Osteocyte (in vitro differentiated cells): ENCODE results near the gene RPL34. TPM values are rescaled to one million over a fixed set of nuclear protein-coding genes. Genes with fewer than 3 reads are reported as not detected.

Experiments used
- DNase-seq: peaks from one replicate; pipeline ENCODE4 v3.0.0; 2021; ENCODE audit warnings: mixed read lengths; ENCODE audit not compliant: unreplicated experiment; ENCODE audit errors: extremely low spot score
- H3K27ac Mint-ChIP-seq: one replicate; pipeline ENCODE4 v1.8.0; 2021; ENCODE audit warnings: mild to moderate bottlenecking, mixed read lengths; ENCODE audit not compliant: unreplicated experiment
- H3K27me3 Mint-ChIP-seq: one replicate; pipeline ENCODE4 v1.8.0; 2021; ENCODE audit warnings: mixed read lengths; ENCODE audit not compliant: unreplicated experiment
- H3K36me3 Mint-ChIP-seq: one replicate; pipeline ENCODE4 v1.8.0; 2021; ENCODE audit warnings: mixed read lengths; ENCODE audit not compliant: unreplicated experiment
- H3K4me1 Mint-ChIP-seq: one replicate; pipeline ENCODE4 v1.8.0; 2021; ENCODE audit warnings: mixed read lengths; ENCODE audit not compliant: unreplicated experiment
- H3K4me3 Mint-ChIP-seq: one replicate; pipeline ENCODE4 v1.8.0; 2021; ENCODE audit warnings: mild to moderate bottlenecking, moderate library complexity, mixed read lengths; ENCODE audit not compliant: unreplicated experiment
- H3K9me3 Mint-ChIP-seq: one replicate; pipeline ENCODE4 v1.8.0; 2021; ENCODE audit warnings: mixed read lengths; ENCODE audit not compliant: unreplicated experiment
- long read RNA-seq: library from polyadenylated mRNA; unstranded; transcript quantifications from one replicate; pipeline ENCODE4 v2.0.0, GENCODE V29; 2021
- total RNA-seq: library from RNA; stranded (reverse); gene quantifications from 2 replicates; pipeline ENCODE4 v1.2.1, GENCODE V29; 2021
- TF ChIP-seq, protein P1 (sequence below): fragments of 200-600 bp; sonication (generic); IDR thresholded peaks from 2 replicates; pipeline ENCODE4 v1.5.0; 2021; ENCODE audit warnings: antibody characterized with exemption, mild to moderate bottlenecking, moderate library complexity

Gene RPL34
- 1,029 and 1,032 TPM in 2 replicates for total RNA-seq
- long read RNA-seq, transcript RPL34-202 (5 exons, 441 nt) = major isoform, 271 of 333 reads
- long read RNA-seq, partial matches to known transcripts = 49 of 333 reads
- long read RNA-seq, other reads (novel, unspliced or antisense) = 6 of 333 reads

DNA sequence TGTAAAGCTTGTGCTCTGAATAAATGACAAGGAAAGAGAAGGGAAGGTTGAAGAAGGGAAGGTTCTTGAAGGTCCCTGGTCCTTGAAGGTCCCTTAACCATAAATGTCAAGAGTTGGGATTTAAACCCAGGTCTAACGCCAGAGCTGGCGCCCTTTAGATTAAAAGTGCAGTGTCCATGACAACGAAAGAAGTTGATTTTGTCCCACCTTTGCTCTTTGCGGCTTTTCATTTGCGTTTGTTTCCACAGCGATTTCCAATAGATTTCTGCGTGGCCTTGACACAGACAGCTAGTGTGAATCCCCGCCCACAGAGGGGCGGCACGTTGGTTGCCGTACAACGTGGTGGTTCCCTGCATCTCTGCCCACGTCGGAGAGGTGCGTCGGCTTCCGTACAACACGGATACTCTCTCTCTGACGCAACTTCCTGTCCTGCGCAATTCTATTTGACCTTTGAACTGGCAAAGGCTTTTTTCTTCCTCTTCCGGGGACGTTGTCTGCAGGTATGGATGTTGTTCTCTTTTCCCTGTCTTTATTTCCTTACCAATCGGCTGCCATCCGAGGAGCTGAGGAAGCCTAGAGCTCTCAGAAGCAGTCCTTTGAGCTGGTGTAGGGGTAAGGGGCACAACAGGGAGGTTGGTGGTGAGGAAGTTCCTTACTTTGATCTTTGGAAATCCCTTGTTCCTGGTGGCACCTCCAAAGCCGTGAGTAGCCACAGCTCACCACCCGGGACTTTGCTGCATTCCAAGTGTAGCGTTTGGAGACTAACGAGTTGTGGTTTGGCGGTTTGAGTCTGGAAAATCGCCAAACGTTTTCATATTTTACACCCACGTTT, at the start of gene RPL34:
Gene RPL34 (plus strand): TSS at position 476 of the 832 bp plus-strand sequence. CDS start 1,384 bp downstream, outside the sequence.
- Mint-ChIP-seq H3K4me1 (peaks cover 38% of the 10 kb centered on the region), H3K27ac (peak within 1 kb of the TSS; percentile 91), H3K36me3 (peaks cover 31% of the 10 kb centered on the region), H3K4me3 (peak within 1 kb of the TSS; percentile 97), H3K9me3 (no peaks in the 10 kb centered on the region), H3K27me3 (no peaks in the 10 kb centered on the region)
- TF ChIP-seq, protein P1, sequence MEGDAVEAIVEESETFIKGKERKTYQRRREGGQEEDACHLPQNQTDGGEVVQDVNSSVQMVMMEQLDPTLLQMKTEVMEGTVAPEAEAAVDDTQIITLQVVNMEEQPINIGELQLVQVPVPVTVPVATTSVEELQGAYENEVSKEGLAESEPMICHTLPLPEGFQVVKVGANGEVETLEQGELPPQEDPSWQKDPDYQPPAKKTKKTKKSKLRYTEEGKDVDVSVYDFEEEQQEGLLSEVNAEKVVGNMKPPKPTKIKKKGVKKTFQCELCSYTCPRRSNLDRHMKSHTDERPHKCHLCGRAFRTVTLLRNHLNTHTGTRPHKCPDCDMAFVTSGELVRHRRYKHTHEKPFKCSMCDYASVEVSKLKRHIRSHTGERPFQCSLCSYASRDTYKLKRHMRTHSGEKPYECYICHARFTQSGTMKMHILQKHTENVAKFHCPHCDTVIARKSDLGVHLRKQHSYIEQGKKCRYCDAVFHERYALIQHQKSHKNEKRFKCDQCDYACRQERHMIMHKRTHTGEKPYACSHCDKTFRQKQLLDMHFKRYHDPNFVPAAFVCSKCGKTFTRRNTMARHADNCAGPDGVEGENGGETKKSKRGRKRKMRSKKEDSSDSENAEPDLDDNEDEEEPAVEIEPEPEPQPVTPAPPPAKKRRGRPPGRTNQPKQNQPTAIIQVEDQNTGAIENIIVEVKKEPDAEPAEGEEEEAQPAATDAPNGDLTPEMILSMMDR = no peak
- DNase-seq = peak; percentile 97

DNA sequence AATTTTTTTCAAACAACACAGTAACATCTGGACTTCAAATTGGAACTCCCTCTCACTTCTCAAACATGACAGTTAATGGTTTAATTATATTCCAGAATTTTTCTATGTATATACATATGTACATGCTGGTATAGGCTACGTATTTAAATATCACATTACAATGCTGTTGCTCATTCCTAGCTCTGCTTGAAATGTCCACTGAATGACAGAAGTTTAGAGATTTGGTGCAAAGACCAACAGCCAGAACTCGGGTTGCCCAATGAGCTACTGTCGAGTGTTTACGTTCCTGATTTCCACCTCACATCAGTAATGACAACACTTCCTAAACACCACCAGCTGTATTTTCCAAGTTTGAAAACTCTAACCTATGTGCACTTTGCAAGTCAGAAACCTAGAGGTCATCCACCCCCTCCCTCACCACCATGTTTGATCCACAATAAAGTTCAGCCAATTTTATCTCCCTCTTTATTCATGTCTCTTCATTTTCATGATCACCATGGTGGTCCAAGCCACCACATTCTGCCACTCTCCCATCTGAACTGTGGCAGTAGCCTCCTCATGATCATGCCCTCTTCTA, 49.3 kb upstream of the RPL34 start:
- H3K27me3 Mint-ChIP-seq = peaks cover 17% of the 10 kb centered on the region
- TF ChIP-seq, protein P1 = no peak
- H3K4me3 Mint-ChIP-seq = no peak overlapping the region
- H3K4me1 Mint-ChIP-seq = no peaks in the 10 kb centered on the region
- no peak for DNase-seq
- no peak overlapping the region for H3K27ac Mint-ChIP-seq
- no peaks in the 10 kb centered on the region for H3K9me3 Mint-ChIP-seq
- H3K36me3 Mint-ChIP-seq = no peaks in the 10 kb centered on the region

DNA sequence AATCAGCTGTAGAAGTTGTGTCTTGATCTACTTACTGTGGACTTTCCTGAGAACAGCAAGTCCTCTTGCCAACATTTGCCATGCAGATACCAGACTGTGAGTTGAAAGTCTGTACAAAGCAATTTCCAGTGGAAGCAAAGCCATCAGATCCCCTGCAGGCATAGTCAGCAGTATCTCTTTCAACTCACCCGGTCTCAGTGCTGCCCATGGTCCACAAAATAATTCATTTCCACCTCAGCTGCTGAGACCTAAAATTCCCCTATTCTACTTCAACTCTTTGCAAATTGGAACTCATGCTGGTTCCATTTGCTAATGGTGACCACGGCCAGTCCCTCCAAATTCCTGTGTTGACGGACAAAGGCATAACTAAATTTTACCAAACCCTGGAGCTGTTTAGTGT, 46.0 kb upstream of the RPL34 start:
- H3K27ac Mint-ChIP-seq = no peak overlapping the region
- no peaks in the 10 kb centered on the region for H3K4me1 Mint-ChIP-seq
- TF ChIP-seq, protein P1 = no peak
- no peak overlapping the region for H3K4me3 Mint-ChIP-seq
- H3K36me3 Mint-ChIP-seq = no peaks in the 10 kb centered on the region
- peaks cover 15% of the 10 kb centered on the region for H3K27me3 Mint-ChIP-seq
- DNase-seq = no peak
- H3K9me3 Mint-ChIP-seq = no peaks in the 10 kb centered on the region

DNA sequence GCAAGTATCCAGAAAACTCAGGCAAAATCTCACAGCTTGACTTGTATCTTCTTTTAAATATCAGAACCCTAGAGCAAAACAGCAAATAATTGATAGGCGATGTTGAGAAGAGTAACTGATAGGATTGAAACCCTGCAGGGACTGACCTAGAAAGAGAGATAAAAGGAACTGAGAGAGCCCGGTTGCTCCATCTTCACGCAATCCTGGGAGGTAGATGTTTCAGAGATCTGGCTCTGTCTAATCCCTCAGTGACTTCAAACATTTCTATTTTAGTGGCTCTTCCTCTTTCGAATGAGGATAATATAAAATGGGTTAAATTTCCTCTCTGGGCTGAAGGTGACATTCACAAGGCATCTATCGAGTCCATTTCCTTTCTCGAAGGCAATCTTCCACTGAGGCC, 39.3 kb upstream of the RPL34 start:
- no peaks in the 10 kb centered on the region for H3K9me3 Mint-ChIP-seq
- no peaks in the 10 kb centered on the region for H3K36me3 Mint-ChIP-seq
- no peak overlapping the region for H3K27ac Mint-ChIP-seq
- H3K4me1 Mint-ChIP-seq = peaks cover 10% of the 10 kb centered on the region
- no peak for DNase-seq
- H3K4me3 Mint-ChIP-seq = no peak overlapping the region
- H3K27me3 Mint-ChIP-seq = no peaks in the 10 kb centered on the region
- TF ChIP-seq, protein P1 = no peak

DNA sequence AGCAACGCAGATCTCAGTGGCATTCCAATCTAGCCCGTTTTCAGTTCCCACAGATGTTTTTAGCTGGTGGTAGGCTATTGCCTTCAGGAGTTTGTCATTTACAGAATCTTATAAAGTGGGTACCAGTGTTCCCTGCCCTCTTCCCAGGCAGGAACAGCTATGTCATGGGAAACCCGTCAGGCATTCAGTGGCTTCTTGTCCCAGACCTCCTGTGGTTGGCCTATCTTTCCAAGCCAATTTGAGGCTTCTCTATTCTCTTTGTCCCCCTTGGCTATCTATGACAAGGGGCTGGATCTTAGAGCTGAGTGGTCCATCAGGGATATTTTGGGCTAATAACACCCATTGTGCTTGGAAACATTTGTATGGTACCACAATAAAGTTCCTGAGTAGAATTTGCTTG, 33.6 kb upstream of the RPL34 start:
- no peaks in the 10 kb centered on the region for H3K36me3 Mint-ChIP-seq
- TF ChIP-seq, protein P1 = no peak
- peaks cover 16% of the 10 kb centered on the region for H3K4me1 Mint-ChIP-seq
- H3K27ac Mint-ChIP-seq = no peak overlapping the region
- no peaks in the 10 kb centered on the region for H3K27me3 Mint-ChIP-seq
- H3K4me3 Mint-ChIP-seq = no peak overlapping the region
- no peaks in the 10 kb centered on the region for H3K9me3 Mint-ChIP-seq
- no peak for DNase-seq
